ENCODE measurements around the gene RBM23. TPM values are rescaled to one million over a fixed set of nuclear protein-coding genes. Genes with fewer than 3 reads are reported as not detected.
A peak's percentile ranks its signal among the peaks of the same experiment; 100 is the strongest.

RBM23 gene
- total and polyA plus RNA-seq, 9 of the 15 experiments (the other 6 are each of a cell fraction or from before 2014, with no cell fraction given): 46.0 to 102 (median 58.5) TPM

GRCh38 chr14:22872033-22872832 is 46.7 kb downstream of the RBM23 start (continued):
- no peak for TF ChIP-seq NR2C1 (IDR thresholded peaks at IDR 0.05)
- TF ChIP-seq NR2C1 (tag; IDR thresholded peaks at IDR 0.05): no peak
- no peak for TF ChIP-seq ZNF398 (CRISPR knock-in tag; IDR thresholded peaks at IDR 0.05)
- TF ChIP-seq KAT8 (IDR thresholded peaks at IDR 0.05; ENCODE audit: low read depth): no peak
- 0 out of 2 replicates have a peak, but pooled peaks have one; percentile 8 for TF ChIP-seq RREB1 (CRISPR knock-in tag; IDR thresholded peaks at IDR 0.05)
- TF ChIP-seq SMC3 (conservative IDR thresholded peaks at IDR 0.05; ENCODE audit: insufficient read depth, low read depth, low read length): peak; percentile 44; the same call in 1 of the 2 replicates
- no peak for TF ChIP-seq PURB (CRISPR knock-in tag; IDR thresholded peaks at IDR 0.05; ENCODE audit: low read depth)
- TF ChIP-seq ARID3B (CRISPR knock-in tag; IDR thresholded peaks at IDR 0.05; ENCODE audit: borderline replicate concordance): no peak
- TF ChIP-seq JUND (IDR thresholded peaks at IDR 0.05; ENCODE audit: borderline replicate concordance, low read depth, low read length): peak; percentile 70
- TF ChIP-seq JUND (tag; IDR thresholded peaks at IDR 0.05; ENCODE audit: borderline replicate concordance, low read depth, low read length): peak; percentile 18; the same call in 1 of the 3 replicates
- no peak for TF ChIP-seq ZNF785 (CRISPR knock-in tag; IDR thresholded peaks at IDR 0.05)
- TF ChIP-seq MYC (IDR thresholded peaks at IDR 0.05; ENCODE audit: low read depth, low read length): peak; percentile 66
- TF ChIP-seq MYC (CRISPR knock-in tag; IDR thresholded peaks at IDR 0.05; ENCODE audit: borderline replicate concordance, low read depth): no peak
- no peak for TF ChIP-seq STAT5A (IDR thresholded peaks at IDR 0.05; ENCODE audit: borderline replicate concordance, low read length)
- no peak for TF ChIP-seq SFPQ (IDR thresholded peaks at IDR 0.05; ENCODE audit: low read depth, low read length)
- TF ChIP-seq CBFA2T2 (conservative IDR thresholded peaks at IDR 0.05): no peak
- no peak for TF ChIP-seq HDGF (IDR thresholded peaks at IDR 0.05)

All from K562 (cell line).